GM13976 (cell line): ENCODE measurements around the gene SHANK2.

Experiments used
- DNase-seq: peaks from one replicate; pipeline ENCODE4 v3.0.0; 2012; ENCODE audit warnings: low spot score
- CTCF ChIP-seq: IDR thresholded peaks from 2 replicates; pipeline ENCODE4 v1.5.1; 2012; ENCODE audit warnings: borderline replicate concordance, mild to moderate bottlenecking; ENCODE audit not compliant: insufficient read depth; ENCODE audit errors: extremely low read depth, missing control alignments, control extremely low read depth
- in situ Hi-C: fragments of 300-500 bp; cut with MboI; formaldehyde crosslinking; loops from one replicate; pipeline ENCODE4 v1.12.0; 2022; ENCODE audit warnings: low sequenced_read_pairs, mixed read lengths, inconsistent platforms; ENCODE audit not compliant: unreplicated experiment

The SHANK2 gene

GRCh38 chr11:71202598-71202944 lies 49.8 kb downstream of the SHANK2 start:
- in situ Hi-C loops = no loop called here
- DNase-seq = no peak
- TF ChIP-seq CTCF = no peak
